HEK293 (cell line): ENCODE results near the gene DHRS3.
A peak's percentile ranks its signal among the peaks of the same experiment; 100 is the strongest.
"Not testable (repeated sequence)": the region's sequence is repeated elsewhere in the genome, so short reads cannot be mapped to it uniquely, and the experiment has no call there.

Source experiments
- CTCF ChIA-PET: fragments of 350-600 bp; formaldehyde crosslinking; extraction: SDS; loops from one replicate; lab custom pipeline; 2021; ENCODE audit warnings: antibody characterized with exemption; lab: Yijun Ruan, JAX
- POLR2A ChIA-PET: fragments of 300-600 bp; formaldehyde crosslinking; extraction: SDS; loops from one replicate; lab custom pipeline; 2020; ENCODE audit warnings: antibody characterized with exemption, inconsistent platforms; lab: Yijun Ruan, JAX
- H3K27ac ChIP-seq: fragments of 200-500 bp; sonication (Bioruptor generic); 2 replicates; pipeline ENCODE4 v1.5.1; 2014; ENCODE audit warnings: low read depth, low read length, control low read depth, inconsistent platforms; ENCODE audit errors: extremely low read depth
- H3K36me3 ChIP-seq, 2 experiments: fragments of 200-500 bp in 1 of 2; sonication (Bioruptor generic) in 1 of 2; 1 replicate in 1 of 2; 2 replicates in 1 of 2; pipeline ENCODE4 v1.5.1; 2014 to 2017; ENCODE audit warnings: inconsistent platforms in 2 of 2, low read length in 2 of 2; ENCODE audit not compliant: control insufficient read depth in 2 of 2, insufficient read depth in 1 of 2
- H3K4me1 ChIP-seq: fragments of 200-500 bp; sonication (Bioruptor generic); 2 replicates; pipeline ENCODE4 v1.5.1; 2014; ENCODE audit warnings: mild to moderate bottlenecking, low read length, inconsistent platforms; ENCODE audit not compliant: control insufficient read depth, insufficient read depth
- H3K4me3 ChIP-seq: 2 replicates; pipeline ENCODE4 v1.5.1; 2011; ENCODE audit warnings: low read depth, mild to moderate bottlenecking, control low read depth, low read length, moderate library complexity
- H3K9me3 ChIP-seq: fragments of 200-500 bp; sonication (Bioruptor generic); 2 replicates; pipeline ENCODE4 v1.5.1; 2014; ENCODE audit warnings: low read depth, low read length, inconsistent platforms; ENCODE audit not compliant: control insufficient read depth, insufficient read depth
- BCL11A ChIP-seq: fragments of 450-650 bp; formaldehyde crosslinking; IDR thresholded peaks from 2 replicates; pipeline ENCODE4 v1.5.1; 2016; ENCODE audit warnings: low read depth, missing biosample characterization, missing genetic modification characterization
- GFI1B ChIP-seq: fragments of 450-650 bp; formaldehyde crosslinking; IDR thresholded peaks from 2 replicates; pipeline ENCODE4 v1.5.1; 2016; ENCODE audit warnings: missing biosample characterization, missing genetic modification characterization
- GLI2 ChIP-seq: fragments of 450-650 bp; formaldehyde crosslinking; IDR thresholded peaks from 2 replicates; pipeline ENCODE4; 2017; ENCODE audit warnings: missing biosample characterization, missing genetic modification characterization, low read depth, borderline replicate concordance
- GLI4 ChIP-seq: fragments of 450-650 bp; formaldehyde crosslinking; IDR thresholded peaks from 2 replicates; pipeline ENCODE4 v1.5.1; 2016; ENCODE audit warnings: missing biosample characterization, missing genetic modification characterization
- KLF16 ChIP-seq: fragments of 450-650 bp; formaldehyde crosslinking; IDR thresholded peaks from 2 replicates; pipeline ENCODE4 v1.5.1; 2017; ENCODE audit warnings: missing biosample characterization, missing genetic modification characterization
- KLF9 ChIP-seq: fragments of 450-650 bp; formaldehyde crosslinking; IDR thresholded peaks from 2 replicates; pipeline ENCODE4 v1.5.1; 2016; ENCODE audit warnings: missing biosample characterization, missing genetic modification characterization, low read depth
- SCRT1 ChIP-seq: fragments of 450-650 bp; formaldehyde crosslinking; IDR thresholded peaks from 2 replicates; pipeline ENCODE4 v1.5.1; 2016; ENCODE audit warnings: missing biosample characterization, missing genetic modification characterization, borderline replicate concordance
- SETDB1 ChIP-seq: IDR thresholded peaks from one replicate; pipeline ENCODE4 v1.6.1; 2017; ENCODE audit warnings: mild to moderate bottlenecking, low read length, moderate library complexity, mixed read lengths; ENCODE audit not compliant: insufficient read length
- ZNF138 ChIP-seq: fragments of 450-650 bp; formaldehyde crosslinking; IDR thresholded peaks from 2 replicates; pipeline ENCODE4 v1.5.1; 2016; ENCODE audit warnings: missing biosample characterization, missing genetic modification characterization, borderline replicate concordance
- ZNF366 ChIP-seq: fragments of 450-650 bp; formaldehyde crosslinking; conservative IDR thresholded peaks from 2 replicates; pipeline ENCODE4 v1.5.1; 2016; ENCODE audit warnings: missing biosample characterization, missing genetic modification characterization
- ZNF488 ChIP-seq: fragments of 450-650 bp; formaldehyde crosslinking; IDR thresholded peaks from 2 replicates; pipeline ENCODE4 v1.5.1; 2016; ENCODE audit warnings: missing biosample characterization, missing genetic modification characterization
- ZNF571 ChIP-seq: fragments of 450-650 bp; formaldehyde crosslinking; IDR thresholded peaks from 2 replicates; pipeline ENCODE4 v1.5.0; 2017; ENCODE audit warnings: missing biosample characterization, missing genetic modification characterization
- ZNF600 ChIP-seq: fragments of 450-650 bp; formaldehyde crosslinking; IDR thresholded peaks from 2 replicates; pipeline ENCODE4 v1.5.1; 2016; ENCODE audit warnings: missing biosample characterization, missing genetic modification characterization
- ZNF629 ChIP-seq: fragments of 450-650 bp; formaldehyde crosslinking; IDR thresholded peaks from 2 replicates; pipeline ENCODE4 v1.5.1; 2017; ENCODE audit warnings: missing biosample characterization, missing genetic modification characterization
- ZNF777 ChIP-seq: fragments of 450-650 bp; formaldehyde crosslinking; IDR thresholded peaks from 2 replicates; pipeline ENCODE4 v1.5.1; 2017; ENCODE audit warnings: missing biosample characterization, missing genetic modification characterization, borderline replicate concordance
- ZNF837 ChIP-seq: fragments of 450-650 bp; formaldehyde crosslinking; IDR thresholded peaks from 2 replicates; pipeline ENCODE4 v1.5.1; 2016; ENCODE audit warnings: missing biosample characterization, missing genetic modification characterization
- TF ChIP-seq, protein P1 (sequence below): fragments of 450-650 bp; formaldehyde crosslinking; IDR thresholded peaks from 2 replicates; pipeline ENCODE4 v1.5.1; 2017; ENCODE audit warnings: missing biosample characterization, mild to moderate bottlenecking, missing genetic modification characterization, moderate library complexity

DHRS3 gene

DNA sequence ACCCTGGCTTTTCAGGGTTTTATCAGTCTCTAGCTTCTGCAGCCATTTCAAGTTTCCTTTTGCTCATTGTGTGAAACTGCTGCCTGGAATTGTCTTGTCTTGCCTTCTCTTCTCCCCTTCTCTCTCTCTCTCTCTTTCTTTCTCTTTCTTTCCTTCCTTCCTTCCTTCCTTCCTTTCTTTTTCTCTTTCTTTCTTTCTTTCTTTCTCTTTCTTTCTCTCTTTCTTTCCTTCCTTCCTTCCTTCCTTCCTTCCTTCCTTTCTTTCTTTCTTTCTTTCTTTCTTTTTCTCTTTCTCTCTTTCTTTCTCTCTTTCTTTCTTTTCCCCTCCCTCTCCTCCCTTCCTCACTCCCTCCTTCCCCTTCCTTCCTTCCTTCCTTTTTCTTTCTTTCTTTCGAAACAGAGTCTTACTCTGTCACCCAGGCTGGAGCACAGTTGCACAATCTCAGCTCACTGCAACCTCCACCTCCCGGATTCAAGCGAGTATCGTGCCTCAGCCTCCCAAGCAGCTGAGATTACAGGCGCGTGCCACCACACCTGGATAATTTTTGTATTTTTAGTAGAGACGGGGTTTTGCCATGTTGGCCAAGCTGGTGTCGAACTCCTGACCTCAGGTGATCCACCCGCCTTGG is 40.0 kb upstream of the DHRS3 start:
- ChIA-PET CTCF (interaction anchor here (0.7 to 2.3 kb wide), 34 partner anchors 8 to 762 kb away, joined by 3 to 33 read pairs (median 4); no protein-coding TSS in a partner anchor), POLR2A (interaction anchor here (1.8 kb wide), 1 partner anchor 39 kb away, joined by 6 read pairs; no protein-coding TSS in a partner anchor)
- not testable (repeated sequence) for H3K9me3 ChIP-seq, H3K4me1 ChIP-seq, H3K27ac ChIP-seq, H3K4me3 ChIP-seq, H3K36me3 ChIP-seq
- TF ChIP-seq ZNF488 (0 out of 2 replicates have a peak, but pooled peaks have one; percentile 24), ZNF366 (peak; percentile 96)

DNA sequence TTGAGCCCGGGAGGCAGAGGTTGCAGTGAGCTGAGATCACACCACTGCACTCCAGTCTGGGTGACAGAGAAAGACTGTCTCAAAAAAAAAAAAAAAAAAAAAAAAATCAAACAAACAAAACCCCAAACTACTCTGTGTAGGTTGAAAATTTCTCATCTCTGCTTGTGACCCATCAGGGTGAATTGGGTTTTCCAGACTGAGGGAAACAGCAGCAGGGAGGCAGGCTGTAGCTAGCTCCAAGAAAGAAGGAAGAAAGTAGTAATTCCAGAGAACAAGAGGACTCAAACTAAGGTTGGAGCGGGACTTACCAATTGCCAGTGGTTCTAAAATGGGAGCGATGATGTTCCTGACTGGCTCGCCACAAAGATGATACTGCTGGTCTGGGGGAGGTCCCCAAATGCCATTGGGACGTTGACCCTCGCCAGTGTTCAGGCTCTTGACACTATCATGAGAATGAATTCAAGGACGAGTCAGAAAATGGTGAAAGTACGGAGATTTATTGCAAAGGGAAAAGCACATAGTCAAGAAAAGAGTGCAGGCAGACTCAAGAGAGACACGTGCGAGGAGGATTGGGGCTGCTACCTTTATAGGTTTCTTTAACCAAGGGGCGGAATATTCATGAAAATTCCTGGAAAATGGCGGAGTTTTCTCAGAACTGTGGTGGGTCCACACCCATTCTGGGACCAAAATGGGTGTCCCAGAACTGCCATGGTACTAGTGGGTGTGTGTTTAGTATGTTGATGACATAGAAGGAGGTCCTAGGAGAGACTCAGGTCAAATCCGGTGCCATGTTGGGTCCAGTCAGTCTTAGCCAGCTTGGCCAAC is 39.3 kb upstream of the DHRS3 start:
- Histone ChIP-seq H3K36me3 (no peaks in the 10 kb centered on the region), H3K27ac (no peak overlapping the region), H3K9me3 (no peaks in the 10 kb centered on the region), H3K4me1 (no peaks in the 10 kb centered on the region), H3K4me3 (no peak overlapping the region)
- TF ChIP-seq ZNF777 (tag by site-specific recombination) (no peak), BCL11A (tag by site-specific recombination) (no peak), GLI4 (tag by site-specific recombination) (no peak), ZNF138 (tag by site-specific recombination) (no peak), ZNF629 (tag by site-specific recombination) (no peak)
- TF ChIP-seq, protein P1, sequence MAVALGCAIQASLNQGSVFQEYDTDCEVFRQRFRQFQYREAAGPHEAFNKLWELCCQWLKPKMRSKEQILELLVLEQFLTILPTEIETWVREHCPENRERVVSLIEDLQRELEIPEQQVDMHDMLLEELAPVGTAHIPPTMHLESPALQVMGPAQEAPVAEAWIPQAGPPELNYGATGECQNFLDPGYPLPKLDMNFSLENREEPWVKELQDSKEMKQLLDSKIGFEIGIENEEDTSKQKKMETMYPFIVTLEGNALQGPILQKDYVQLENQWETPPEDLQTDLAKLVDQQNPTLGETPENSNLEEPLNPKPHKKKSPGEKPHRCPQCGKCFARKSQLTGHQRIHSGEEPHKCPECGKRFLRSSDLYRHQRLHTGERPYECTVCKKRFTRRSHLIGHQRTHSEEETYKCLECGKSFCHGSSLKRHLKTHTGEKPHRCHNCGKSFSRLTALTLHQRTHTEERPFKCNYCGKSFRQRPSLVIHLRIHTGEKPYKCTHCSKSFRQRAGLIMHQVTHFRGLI, result no peak
- ChIA-PET CTCF (interaction anchor here (0.6 to 2.3 kb wide), 7 partner anchors 34 to 539 kb away, joined by 3 to 19 read pairs (median 4); no protein-coding TSS in a partner anchor), POLR2A (interaction anchor here (0.6 kb wide), 1 partner anchor 377 kb away, joined by 4 read pairs; no protein-coding TSS in a partner anchor)

DNA sequence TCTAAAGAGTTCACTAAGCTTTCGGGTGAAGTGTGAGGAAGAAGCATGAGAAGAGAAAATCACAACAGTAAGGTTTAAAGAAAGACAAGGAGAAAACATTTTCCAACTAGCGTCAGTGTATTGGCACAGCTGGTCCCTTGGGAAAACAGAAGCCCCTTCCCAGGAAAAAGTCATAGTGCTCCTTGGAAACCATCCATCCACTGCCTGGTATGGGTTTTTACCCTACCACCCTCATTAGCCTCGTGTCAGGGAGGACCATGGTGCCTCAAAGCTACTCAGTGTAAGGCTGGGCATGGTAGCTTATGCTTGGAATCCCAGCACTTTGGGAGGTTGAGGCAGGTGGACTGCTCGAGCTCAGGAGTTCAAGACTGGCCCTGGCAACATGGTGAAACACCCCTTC is 38.6 kb upstream of the DHRS3 start:
- Histone ChIP-seq H3K27ac (no peak overlapping the region), H3K36me3 (no peaks in the 10 kb centered on the region), H3K9me3 (no peaks in the 10 kb centered on the region), H3K4me3 (no peak overlapping the region), H3K4me1 (no peaks in the 10 kb centered on the region)
- CTCF ChIA-PET, result interaction anchor here (0.6 to 1.7 kb wide), 5 partner anchors 142 to 538 kb away, joined by 3 to 5 read pairs (median 4); no protein-coding TSS in a partner anchor
- POLR2A ChIA-PET, result no interaction called here
- TF ChIP-seq GFI1B (no peak), ZNF837 (tag by site-specific recombination) (no peak), GLI2 (no peak), SCRT1 (tag by site-specific recombination) (no peak), KLF16 (tag by site-specific recombination) (no peak), ZNF600 (tag by site-specific recombination) (no peak), ZNF571 (tag by site-specific recombination) (no peak), SETDB1 (no peak), KLF9 (tag by site-specific recombination) (no peak)
